ELR (cell line): ENCODE results near the gene NCS1.

Experiments
- DNase-seq: peaks from one replicate; pipeline ENCODE4 v3.0.0-alpha.2; 2015; ENCODE audit warnings: low read depth

Gene NCS1

DNA sequence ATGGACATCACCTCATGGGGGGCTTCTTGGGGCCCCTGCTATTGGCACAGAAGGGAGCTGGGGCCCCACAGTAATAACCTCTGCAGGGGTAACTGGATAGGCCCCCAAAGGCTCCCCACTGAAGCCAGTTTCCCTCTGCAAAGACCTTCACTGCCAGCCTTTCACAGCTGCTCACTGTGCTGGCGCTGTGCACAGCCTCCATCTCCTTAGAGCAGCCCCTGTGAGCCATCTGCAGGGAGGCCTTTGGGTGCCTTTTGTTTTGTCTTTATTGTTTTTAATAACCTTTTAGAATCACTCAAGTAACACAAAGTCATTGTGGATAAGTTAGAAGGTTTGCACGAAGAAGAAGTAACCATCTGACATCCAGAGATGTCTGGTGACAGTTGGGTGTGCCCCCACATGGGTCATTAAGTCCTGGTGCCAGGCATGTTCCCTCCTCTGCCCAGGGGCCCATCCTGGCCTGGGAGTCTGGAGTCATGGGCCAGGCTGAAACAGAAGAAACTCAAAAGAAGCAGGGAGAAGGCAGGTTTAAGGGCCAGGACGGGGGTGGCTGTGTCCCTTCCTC is 42.7 kb downstream of the NCS1 start:
- no peak for DNase-seq

DNA sequence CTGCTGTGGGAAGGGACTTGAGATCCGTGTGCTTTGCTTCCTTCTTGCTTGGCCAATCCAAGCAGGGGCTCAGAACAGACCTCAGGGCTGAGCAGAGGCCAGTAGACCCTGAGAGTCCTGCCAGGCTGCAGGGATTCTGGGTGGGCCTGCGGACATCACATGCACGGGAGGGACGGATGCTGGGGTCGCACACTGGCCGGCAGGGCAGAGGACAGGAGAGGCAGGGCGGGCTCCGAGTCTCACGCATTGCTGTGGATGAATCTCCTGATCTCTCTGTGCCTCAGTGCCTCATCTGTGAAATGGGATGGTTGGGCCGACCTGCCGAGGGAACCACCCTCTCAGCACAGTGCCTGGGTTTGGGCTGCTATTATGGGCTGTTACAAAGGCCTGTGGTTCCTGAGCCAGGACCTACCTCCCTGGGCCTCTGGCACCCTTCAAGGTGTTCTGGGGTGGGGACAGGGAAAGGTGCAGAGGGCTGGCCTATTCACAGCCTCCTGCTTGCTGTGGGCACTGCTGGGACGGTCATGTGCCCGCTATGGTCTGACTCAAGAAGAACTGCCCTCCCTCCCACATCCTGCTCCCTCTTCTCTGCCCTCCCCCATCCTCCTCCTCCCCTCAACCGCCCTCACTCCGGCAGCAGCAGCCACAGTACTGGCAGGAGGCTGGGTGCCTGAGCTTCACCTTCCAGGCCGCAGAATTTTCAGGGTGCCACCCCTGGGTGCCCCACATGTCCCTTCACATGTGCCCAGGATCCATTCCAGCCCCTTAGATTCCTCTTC is 43.3 kb downstream of the NCS1 start:
- no peak for DNase-seq

GRCh38 chr9:130217838-130218237 is 45.6 kb downstream of the NCS1 start:
- DNase-seq = no peak

DNA sequence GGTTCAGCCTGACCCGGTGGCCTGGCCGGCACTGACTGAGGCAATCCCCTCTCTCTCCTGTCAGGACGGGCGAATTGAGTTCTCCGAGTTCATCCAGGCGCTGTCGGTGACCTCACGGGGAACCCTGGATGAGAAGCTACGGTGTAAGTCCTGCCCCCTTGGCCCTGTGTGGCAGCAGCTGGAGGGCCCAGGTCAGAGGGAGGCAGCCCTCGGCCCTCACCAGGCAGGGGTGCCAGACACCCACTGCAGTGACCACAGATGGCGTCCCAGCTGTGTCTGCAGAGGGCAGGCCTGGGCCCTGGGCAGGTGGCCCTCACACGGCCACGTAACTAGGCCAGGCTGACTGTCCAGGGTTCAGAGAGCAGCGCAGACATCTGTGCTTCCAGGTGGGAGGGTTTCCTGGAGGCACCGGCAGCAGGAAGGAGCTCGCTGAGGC is 47.5 kb downstream of the NCS1 start:
- no peak for DNase-seq

DNA sequence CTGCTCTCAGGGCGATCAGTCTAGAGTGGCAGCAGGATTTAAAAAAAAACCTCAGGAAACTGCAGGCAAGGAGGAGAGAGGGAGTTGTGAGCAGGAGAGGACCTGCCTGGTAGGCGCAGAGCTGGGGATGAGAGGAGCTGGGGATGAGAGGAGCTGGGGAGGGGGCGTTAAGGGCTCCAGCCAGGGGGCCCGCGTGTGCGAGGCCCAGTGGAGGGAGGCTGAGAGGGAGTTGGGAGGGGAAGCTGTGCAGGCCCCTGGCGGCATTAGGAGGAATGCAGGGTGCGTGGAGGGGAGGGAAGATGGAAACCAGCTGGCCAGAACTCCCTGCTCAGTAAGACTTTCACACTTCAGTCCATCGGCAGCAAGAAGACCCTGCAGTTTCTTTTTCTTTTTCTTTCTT is 48.1 kb downstream of the NCS1 start:
- no peak for DNase-seq

DNA sequence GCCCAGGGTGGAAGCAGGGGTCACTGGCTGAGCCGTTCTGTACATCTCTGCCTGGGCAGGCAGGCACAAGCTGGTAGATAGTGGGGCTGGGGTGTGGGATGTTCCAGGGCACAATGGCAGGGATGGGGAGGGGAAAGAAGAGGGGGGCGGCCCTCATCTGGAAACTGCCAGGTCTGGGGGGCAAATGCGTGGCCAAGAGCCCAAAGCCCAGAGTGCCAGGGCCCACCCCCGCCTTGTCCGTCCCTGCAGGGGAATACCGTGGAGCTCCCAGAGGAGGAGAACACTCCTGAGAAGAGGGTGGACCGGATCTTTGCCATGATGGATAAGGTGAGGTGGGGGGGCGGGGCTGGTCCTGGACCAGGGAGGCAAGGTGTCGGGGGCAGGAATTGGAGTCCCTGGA is 50.6 kb downstream of the NCS1 start:
- no peak for DNase-seq

GRCh38 chr9:130225071-130225470 is 52.9 kb downstream of the NCS1 start:
- DNase-seq = no peak

- DNase-seq = no peak
These were observed 53.4 kb downstream of the NCS1 start for GRCh38 chr9:130225586-130225985.

DNA sequence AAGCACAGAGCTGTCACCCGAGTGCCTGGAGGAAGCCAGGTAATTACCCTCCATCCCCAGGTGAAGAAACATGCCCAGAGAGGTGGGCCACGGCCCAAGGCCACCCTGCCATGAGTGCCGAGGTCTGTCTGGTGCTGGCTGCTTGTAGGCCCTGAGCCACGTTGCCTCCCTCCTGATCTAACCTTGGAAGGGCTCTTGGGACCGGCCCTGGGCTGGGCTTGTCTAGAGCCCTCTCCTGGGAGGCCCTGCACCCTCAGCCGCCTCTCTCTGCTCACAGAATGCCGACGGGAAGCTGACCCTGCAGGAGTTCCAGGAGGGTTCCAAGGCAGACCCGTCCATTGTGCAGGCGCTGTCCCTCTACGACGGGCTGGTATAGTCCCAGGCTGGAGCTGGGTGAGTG is 53.9 kb downstream of the NCS1 start:
- no peak for DNase-seq

DNA sequence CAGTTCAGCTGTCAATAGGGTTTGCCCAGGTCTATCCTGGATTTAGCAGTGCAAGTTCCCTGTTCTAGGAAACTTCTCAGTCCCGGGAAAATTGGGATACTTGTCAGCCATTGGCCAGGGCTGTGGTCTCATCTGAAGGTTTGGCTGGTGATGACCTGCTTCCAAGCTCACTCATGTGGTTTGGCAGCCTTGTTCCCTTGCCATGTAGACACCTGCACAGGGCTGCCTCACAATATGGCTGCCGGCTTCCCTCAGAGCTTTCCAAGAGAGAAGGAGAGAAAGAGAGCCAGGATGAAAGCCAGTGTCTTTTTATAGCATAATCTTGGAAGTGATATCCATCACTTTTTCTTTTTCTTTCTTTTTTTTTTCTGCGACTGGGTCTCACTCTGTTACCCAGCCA is 55.6 kb downstream of the NCS1 start:
- DNase-seq = no peak

GRCh38 chr9:130229759-130230158 is 57.6 kb downstream of the NCS1 start:
- DNase-seq = no peak

GRCh38 chr9:130230631-130231030 is 58.4 kb downstream of the NCS1 start:
- no peak for DNase-seq

DNA sequence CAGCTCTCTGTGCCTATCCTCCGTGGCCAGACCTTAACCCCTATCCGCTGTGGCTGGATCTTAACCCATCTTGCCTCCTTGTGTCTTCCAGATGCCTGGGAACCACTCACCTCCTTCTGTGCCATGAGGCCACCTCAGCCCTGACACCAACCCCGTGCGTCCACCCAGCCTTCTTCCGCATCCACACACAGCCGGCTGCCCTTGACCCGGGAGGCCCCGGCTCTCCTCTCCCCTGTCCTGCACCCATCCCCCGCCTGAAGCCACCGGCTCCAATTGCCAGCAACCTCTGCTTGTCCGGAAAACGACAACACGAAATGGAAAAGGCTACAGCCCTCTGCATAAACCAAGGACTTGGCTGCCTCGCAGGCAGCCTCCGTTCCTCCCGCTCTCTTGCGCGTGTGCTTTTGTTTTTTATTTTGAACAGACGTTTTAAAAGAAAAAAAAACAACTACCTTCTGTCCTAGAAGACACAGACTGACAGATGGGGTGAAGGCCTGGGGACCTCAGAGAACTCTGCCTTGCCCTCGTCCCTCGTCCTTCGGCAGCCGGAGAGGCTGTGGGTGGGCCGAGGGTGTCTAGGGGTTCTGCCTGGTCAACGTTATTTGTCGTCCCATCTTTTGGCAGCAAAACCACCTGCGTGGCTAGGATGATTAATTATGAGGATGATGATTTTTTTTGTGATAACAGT is 60.8 kb downstream of the NCS1 start:
- no peak for DNase-seq

- no peak for DNase-seq
These were observed 61.4 kb downstream of the NCS1 start for GRCh38 chr9:130233587-130233945.

DNA sequence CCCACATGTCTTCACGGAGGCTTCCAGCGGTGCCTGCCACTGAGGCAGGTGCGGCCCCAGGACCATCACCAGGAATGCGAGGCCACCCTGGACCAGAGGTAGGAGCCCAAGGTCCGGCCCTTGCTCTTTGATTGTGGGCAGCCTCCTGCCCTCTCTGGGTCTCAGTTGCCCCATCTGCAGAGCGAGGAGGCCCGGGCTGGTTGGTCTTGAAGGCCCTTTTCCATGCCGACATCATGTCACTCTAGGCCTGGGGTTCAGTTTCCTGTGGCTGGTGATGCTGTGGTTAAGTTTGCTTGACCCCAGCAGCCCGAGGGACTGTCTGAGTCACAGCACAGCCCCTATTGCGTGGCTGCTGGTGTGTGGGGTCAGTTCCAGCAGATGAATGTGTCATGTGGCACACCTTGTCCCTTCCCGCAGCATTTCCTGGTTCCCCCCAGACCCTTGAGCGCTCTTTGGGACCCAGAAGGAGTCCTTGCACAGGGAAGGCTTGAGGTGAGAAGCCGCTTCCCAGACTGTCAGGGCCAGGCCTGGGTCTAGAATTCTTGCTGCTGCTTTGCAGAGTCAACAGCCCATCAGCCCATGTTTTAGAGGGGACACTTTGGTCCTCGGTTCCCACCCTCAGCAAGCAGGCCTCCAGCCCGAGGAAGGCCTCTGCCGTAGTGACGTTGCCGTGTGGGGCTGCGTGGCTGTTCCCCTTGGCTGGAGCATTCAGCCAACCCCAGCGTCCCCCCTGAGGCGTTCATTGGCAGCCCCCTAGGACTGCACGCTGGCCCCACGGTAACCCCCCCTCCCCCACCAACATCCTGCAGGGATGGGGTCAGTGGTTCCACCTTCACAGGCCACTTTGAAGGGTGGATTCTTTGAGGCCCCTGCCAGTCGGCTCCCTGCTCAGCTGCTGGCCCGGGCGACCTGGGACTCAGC is 62.4 kb downstream of the NCS1 start:
- DNase-seq = peak; percentile 78

- DNase-seq = peak; percentile 71
These were observed 63.6 kb downstream of the NCS1 start for GRCh38 chr9:130235558-130236435.

GRCh38 chr9:130236436-130236985 is 64.3 kb downstream of the NCS1 start:
- no peak for DNase-seq

- DNase-seq = no peak
These were observed 64.9 kb downstream of the NCS1 start for GRCh38 chr9:130237076-130237475.

- DNase-seq = no peak
These were observed 65.7 kb downstream of the NCS1 start for GRCh38 chr9:130237763-130238524.

- DNase-seq = no peak
These were observed 67.1 kb downstream of the NCS1 start for GRCh38 chr9:130239363-130239695.
